ENCODE results near the gene MRM2.

Gene MRM2

GRCh38 chr7:2193575-2194305 lies 48.3 kb downstream of the MRM2 start:
- H3K27ac ChIP-seq = peak overlapping the region; percentile 86
- no peak for TF ChIP-seq CTCF (IDR thresholded peaks at IDR 0.05)
- no peak for TF ChIP-seq ZFX (IDR thresholded peaks at IDR 0.05; ENCODE audit: borderline replicate concordance)

GRCh38 chr7:2192831-2193534 lies 49.0 kb downstream of the MRM2 start:
- TF ChIP-seq CTCF (IDR thresholded peaks at IDR 0.05) = no peak
- TF ChIP-seq ZFX (IDR thresholded peaks at IDR 0.05; ENCODE audit: borderline replicate concordance) = no peak
- peak overlapping the region; percentile 86 for H3K27ac ChIP-seq

GRCh38 chr7:2191016-2191415 lies 51.0 kb downstream of the MRM2 start:
- no peak overlapping the region for H3K27ac ChIP-seq
- no peak for TF ChIP-seq CTCF (IDR thresholded peaks at IDR 0.05)

GRCh38 chr7:2190531-2190930 lies 51.5 kb downstream of the MRM2 start:
- no peak for TF ChIP-seq CTCF (IDR thresholded peaks at IDR 0.05)
- no peak for TF ChIP-seq ZFX (IDR thresholded peaks at IDR 0.05; ENCODE audit: borderline replicate concordance)
- H3K27ac ChIP-seq = no peak overlapping the region

GRCh38 chr7:2186166-2186565 lies 55.8 kb downstream of the MRM2 start:
- TF ChIP-seq CTCF (IDR thresholded peaks at IDR 0.05) (no peak), ZFX (IDR thresholded peaks at IDR 0.05; ENCODE audit: borderline replicate concordance) (no peak)
- H3K27ac ChIP-seq = no peak overlapping the region

- TF ChIP-seq ZFX (IDR thresholded peaks at IDR 0.05; ENCODE audit: borderline replicate concordance) = no peak
- no peak for TF ChIP-seq CTCF (IDR thresholded peaks at IDR 0.05)
- H3K27ac ChIP-seq = no peak overlapping the region
These were observed 56.3 kb downstream of the MRM2 start for GRCh38 chr7:2185715-2186114.
